Neural progenitor cell (in vitro differentiated cells): ENCODE results near the gene ENTPD5. TPM values are rescaled to one million over a fixed set of nuclear protein-coding genes. Genes with fewer than 3 reads are reported as not detected.
A peak's percentile ranks its signal among the peaks of the same experiment; 100 is the strongest.

ENCODE experiments used
- DNase-seq: peaks from one replicate; pipeline ENCODE4 v3.0.0-alpha.2; 2016; ENCODE audit warnings: low spot score
- H2AFZ ChIP-seq: fragments of 200-600 bp; sonication (generic); replicated peaks from 2 replicates; pipeline ENCODE4 v1.6.1; 2016; ENCODE audit warnings: antibody characterized with exemption
- H3F3A ChIP-seq: fragments of 200-600 bp; sonication (generic); 2 replicates; pipeline ENCODE4 v1.6.1; 2016; ENCODE audit warnings: antibody characterized with exemption, low read depth
- H3K27ac ChIP-seq: fragments of 200-600 bp; sonication (generic); 2 replicates; pipeline ENCODE4 v1.5.1; 2016; ENCODE audit warnings: mild to moderate bottlenecking
- H3K27me3 ChIP-seq: fragments of 200-600 bp; sonication (generic); 2 replicates; pipeline ENCODE4 v1.6.1; 2016; ENCODE audit warnings: mild to moderate bottlenecking, moderate library complexity
- H3K36me3 ChIP-seq: fragments of 200-600 bp; sonication (generic); 2 replicates; pipeline ENCODE4 v1.5.1; 2016
- H3K4me1 ChIP-seq: fragments of 200-600 bp; sonication (generic); 2 replicates; pipeline ENCODE4 v1.6.1; 2016; ENCODE audit warnings: mixed run types
- H3K4me2 ChIP-seq: fragments of 200-600 bp; sonication (generic); 2 replicates; pipeline ENCODE4 v1.6.1; 2016
- H3K4me3 ChIP-seq: fragments of 200-600 bp; sonication (generic); 2 replicates; pipeline ENCODE4 v1.5.1; 2016
- H3K79me2 ChIP-seq: fragments of 200-600 bp; sonication (generic); 2 replicates; pipeline ENCODE4 v1.6.1; 2016; ENCODE audit warnings: low read depth
- H3K9ac ChIP-seq: fragments of 200-600 bp; sonication (generic); 2 replicates; pipeline ENCODE4 v1.6.1; 2016
- H3K9me3 ChIP-seq: fragments of 200-600 bp; sonication (generic); 2 replicates; pipeline ENCODE4 v1.5.1; 2016; ENCODE audit warnings: low read depth
- H4K20me1 ChIP-seq: fragments of 200-600 bp; sonication (generic); 2 replicates; pipeline ENCODE4 v1.6.1; 2016; ENCODE audit warnings: low read depth
- H3K27ac Mint-ChIP-seq: 3 replicates; pipeline ENCODE4 v1.8.0; 2021; ENCODE audit warnings: mixed read lengths
- H3K27me3 Mint-ChIP-seq: 2 replicates; pipeline ENCODE4 v1.8.0; 2022; ENCODE audit warnings: low read depth, mild to moderate bottlenecking, inconsistent platforms, moderate library complexity, mixed read lengths; ENCODE audit not compliant: insufficient read depth
- H3K36me3 Mint-ChIP-seq: 3 replicates; pipeline ENCODE4 v1.8.0; 2021; ENCODE audit warnings: mixed read lengths
- H3K4me1 Mint-ChIP-seq: 3 replicates; pipeline ENCODE4 v1.8.0; 2021; ENCODE audit warnings: mixed read lengths
- H3K4me3 Mint-ChIP-seq: 3 replicates; pipeline ENCODE4 v1.8.0; 2021; ENCODE audit warnings: mild to moderate bottlenecking, moderate library complexity, mixed read lengths
- H3K9me3 Mint-ChIP-seq: 3 replicates; pipeline ENCODE4 v1.8.0; 2020; ENCODE audit warnings: mixed read lengths
- EZH2 ChIP-seq: fragments of 200-600 bp; sonication (generic); IDR thresholded peaks from 2 replicates; pipeline ENCODE4 v1.6.1; 2017; ENCODE audit warnings: antibody characterized with exemption, mild to moderate bottlenecking, moderate library complexity
- EZH2phosphoT487 ChIP-seq: fragments of 200-600 bp; sonication (generic); IDR thresholded peaks from 2 replicates; pipeline ENCODE4 v1.6.1; 2017; ENCODE audit warnings: antibody characterized with exemption
- total RNA-seq: library from RNA; depleted of rRNA; stranded (reverse); fragments of >200 nt; gene quantifications from 2 replicates; pipeline ENCODE4 v1.2.3, GENCODE V29; 2015; ENCODE audit warnings: low replicate concordance
- TF ChIP-seq, protein P1 (sequence below): fragments of 200-600 bp; sonication (generic); IDR thresholded peaks from 2 replicates; pipeline ENCODE4 v1.5.1; 2017; ENCODE audit warnings: antibody characterized with exemption, mild to moderate bottlenecking

The ENTPD5 gene, protein sequence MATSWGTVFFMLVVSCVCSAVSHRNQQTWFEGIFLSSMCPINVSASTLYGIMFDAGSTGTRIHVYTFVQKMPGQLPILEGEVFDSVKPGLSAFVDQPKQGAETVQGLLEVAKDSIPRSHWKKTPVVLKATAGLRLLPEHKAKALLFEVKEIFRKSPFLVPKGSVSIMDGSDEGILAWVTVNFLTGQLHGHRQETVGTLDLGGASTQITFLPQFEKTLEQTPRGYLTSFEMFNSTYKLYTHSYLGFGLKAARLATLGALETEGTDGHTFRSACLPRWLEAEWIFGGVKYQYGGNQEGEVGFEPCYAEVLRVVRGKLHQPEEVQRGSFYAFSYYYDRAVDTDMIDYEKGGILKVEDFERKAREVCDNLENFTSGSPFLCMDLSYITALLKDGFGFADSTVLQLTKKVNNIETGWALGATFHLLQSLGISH
- total RNA-seq = 12.7 and 13.4 TPM in 2 replicates

DNA sequence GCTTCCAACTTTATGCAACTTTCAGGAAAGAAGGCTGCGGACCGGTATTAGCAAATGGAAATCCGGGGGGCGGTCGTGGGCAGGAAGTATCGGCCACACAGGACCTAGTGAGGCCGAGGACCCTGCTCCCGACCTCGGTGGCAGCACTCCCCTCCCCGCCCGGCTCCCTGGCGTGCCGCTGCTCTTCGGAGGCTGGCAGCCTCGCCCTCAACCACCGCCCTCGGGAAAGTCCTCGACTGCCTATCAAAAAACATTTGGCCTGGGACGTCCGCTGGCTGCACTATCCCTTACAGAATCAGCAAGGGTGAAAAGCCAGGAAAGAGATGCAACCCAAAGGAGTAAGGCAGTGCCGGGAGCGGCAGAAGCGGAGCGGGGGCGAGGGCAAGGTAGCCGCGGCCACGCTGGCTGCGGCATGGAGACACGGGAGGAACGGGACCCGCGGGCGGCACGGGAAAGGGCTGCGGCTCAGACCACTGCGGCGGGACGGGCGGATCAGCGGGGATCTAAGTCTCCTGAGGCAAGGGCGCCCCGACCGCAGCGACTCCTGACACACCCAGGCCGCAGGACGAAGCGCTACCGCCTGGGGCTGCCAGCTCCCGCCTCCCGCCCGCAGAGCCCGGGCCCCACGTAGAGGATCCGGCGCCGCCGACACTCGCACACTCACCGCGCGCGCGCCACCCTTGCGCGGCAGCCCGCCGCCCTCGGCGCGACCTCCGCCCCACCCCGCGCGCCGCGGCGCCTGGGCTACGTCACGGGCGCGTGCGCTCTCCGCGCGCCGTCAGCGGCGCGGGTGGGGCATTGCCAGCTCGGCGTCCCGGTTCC, at the start of gene ENTPD5, which contains the start of gene BBOF1:
TSS of gene ENTPD5 (minus strand) at position 703 of the 822 bp plus-strand sequence. CDS start 31,186 bp downstream, outside the sequence.
TSS of gene BBOF1 (plus strand) at position 764 of the 822 bp plus-strand sequence. CDS start 130 bp downstream, outside the sequence.
- Mint-ChIP-seq H3K4me1 (peaks cover 14% of the 10 kb centered on the region), H3K27ac (peak within 1 kb of the TSS; percentile 96), H3K36me3 (no peaks in the 10 kb centered on the region), H3K4me3 (peak within 1 kb of the TSS; percentile 95), H3K27me3 (no peaks in the 10 kb centered on the region), H3K9me3 (no peaks in the 10 kb centered on the region)
- Histone ChIP-seq H3K4me2 (peak within 1 kb of the TSS; percentile 73), H3K9me3 (no peaks in the 10 kb centered on the region), H3K27ac (no peak within 1 kb of the TSS), H3K36me3 (no peaks in the 10 kb centered on the region), H3K4me1 (no peaks in the 10 kb centered on the region), H3F3A (peaks cover 11% of the 10 kb centered on the region), H4K20me1 (no peaks in the 10 kb centered on the region), H3K27me3 (no peaks in the 10 kb centered on the region), H3K9ac (peak within 1 kb of the TSS; percentile 36), H3K79me2 (peaks cover 5% of the 10 kb centered on the region), H3K4me3 (peak within 1 kb of the TSS; percentile 88), H2AFZ (peak within 1 kb of the TSS; percentile 94)
- TF ChIP-seq EZH2phosphoT487 (no peak), EZH2 (peak; percentile 28)
- TF ChIP-seq, protein P1, sequence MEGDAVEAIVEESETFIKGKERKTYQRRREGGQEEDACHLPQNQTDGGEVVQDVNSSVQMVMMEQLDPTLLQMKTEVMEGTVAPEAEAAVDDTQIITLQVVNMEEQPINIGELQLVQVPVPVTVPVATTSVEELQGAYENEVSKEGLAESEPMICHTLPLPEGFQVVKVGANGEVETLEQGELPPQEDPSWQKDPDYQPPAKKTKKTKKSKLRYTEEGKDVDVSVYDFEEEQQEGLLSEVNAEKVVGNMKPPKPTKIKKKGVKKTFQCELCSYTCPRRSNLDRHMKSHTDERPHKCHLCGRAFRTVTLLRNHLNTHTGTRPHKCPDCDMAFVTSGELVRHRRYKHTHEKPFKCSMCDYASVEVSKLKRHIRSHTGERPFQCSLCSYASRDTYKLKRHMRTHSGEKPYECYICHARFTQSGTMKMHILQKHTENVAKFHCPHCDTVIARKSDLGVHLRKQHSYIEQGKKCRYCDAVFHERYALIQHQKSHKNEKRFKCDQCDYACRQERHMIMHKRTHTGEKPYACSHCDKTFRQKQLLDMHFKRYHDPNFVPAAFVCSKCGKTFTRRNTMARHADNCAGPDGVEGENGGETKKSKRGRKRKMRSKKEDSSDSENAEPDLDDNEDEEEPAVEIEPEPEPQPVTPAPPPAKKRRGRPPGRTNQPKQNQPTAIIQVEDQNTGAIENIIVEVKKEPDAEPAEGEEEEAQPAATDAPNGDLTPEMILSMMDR = peak; percentile 8
- peak; percentile 93 for DNase-seq

DNA sequence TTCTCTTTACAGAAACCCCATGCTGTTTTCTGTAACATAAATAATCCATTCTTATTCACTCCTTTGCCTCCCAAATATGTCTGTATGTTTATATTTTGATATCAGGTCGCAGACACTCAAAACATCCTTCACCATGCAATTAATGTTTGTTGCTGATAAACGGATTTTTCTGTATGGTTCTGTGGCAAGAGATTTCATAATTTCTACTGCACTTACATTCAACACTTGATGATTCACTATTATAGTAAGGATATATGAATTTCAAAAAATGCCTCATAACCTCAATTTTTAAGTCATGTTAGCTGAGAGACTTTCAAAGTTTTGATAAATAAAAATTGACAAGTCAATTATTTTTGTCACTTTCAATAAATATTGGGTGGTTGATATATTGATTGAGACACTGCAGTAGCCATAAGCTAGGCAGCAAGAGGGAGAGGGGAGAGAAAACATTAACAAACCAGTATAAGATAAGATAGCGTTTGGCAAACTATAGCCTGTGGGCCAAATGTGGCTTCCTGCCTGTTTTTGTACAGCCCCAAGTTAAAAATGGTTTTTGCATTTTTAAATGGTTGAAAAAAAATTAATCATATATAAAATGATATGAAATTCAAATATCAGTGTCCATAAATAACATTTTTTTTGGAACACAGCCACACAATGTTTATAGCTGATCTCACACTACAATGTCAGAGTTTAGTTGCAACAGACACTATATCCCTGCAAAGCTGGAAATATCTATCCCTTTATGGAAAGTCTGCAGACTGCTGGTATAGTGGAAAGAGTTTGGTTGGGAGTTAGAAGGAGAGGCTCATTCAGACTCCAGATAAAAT, 46.9 kb upstream of the ENTPD5 start:
- Histone ChIP-seq H3K79me2 (no peaks in the 10 kb centered on the region), H3F3A (no peaks in the 10 kb centered on the region), H3K36me3 (peaks cover 22% of the 10 kb centered on the region), H3K4me1 (no peaks in the 10 kb centered on the region), H3K9ac (no peak overlapping the region), H3K27me3 (no peaks in the 10 kb centered on the region), H3K9me3 (no peaks in the 10 kb centered on the region), H3K27ac (no peak overlapping the region), H4K20me1 (no peaks in the 10 kb centered on the region), H2AFZ (no peak overlapping the region), H3K4me3 (no peak overlapping the region), H3K4me2 (no peak overlapping the region)
- no peaks in the 10 kb centered on the region for H3K9me3 Mint-ChIP-seq
- H3K4me3 Mint-ChIP-seq = no peak overlapping the region
- H3K36me3 Mint-ChIP-seq = peaks cover 19% of the 10 kb centered on the region
- no peak overlapping the region for H3K27ac Mint-ChIP-seq
- no peaks in the 10 kb centered on the region for H3K27me3 Mint-ChIP-seq
- TF ChIP-seq, protein P1 = no peak
- TF ChIP-seq EZH2phosphoT487 = no peak
- no peak for TF ChIP-seq EZH2
- no peak for DNase-seq
- H3K4me1 Mint-ChIP-seq = no peaks in the 10 kb centered on the region

DNA sequence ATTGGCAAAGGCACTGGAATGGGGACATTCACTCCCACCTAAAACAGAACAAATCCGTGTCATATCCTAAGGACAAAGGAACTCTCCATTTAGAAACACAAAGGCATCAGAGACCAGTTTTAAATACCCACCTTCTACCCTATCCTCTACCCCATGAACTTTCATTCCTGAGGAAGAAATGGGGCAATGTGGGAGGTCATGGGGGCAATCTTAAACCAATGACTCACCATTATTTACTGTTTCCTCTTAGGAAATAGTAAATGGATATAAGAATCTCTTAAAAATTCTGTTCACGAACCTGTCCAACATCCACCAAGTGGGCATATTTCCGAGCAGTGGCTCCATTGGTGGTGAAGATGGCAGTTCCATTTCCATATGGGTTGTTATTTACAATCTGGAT, 45.8 kb upstream of the ENTPD5 start:
- Mint-ChIP-seq H3K27me3 (no peaks in the 10 kb centered on the region), H3K9me3 (no peaks in the 10 kb centered on the region), H3K4me3 (no peak overlapping the region), H3K27ac (no peak overlapping the region), H3K4me1 (no peaks in the 10 kb centered on the region), H3K36me3 (peaks cover 21% of the 10 kb centered on the region)
- DNase-seq = no peak
- no peaks in the 10 kb centered on the region for H3K27me3 ChIP-seq
- H4K20me1 ChIP-seq = no peaks in the 10 kb centered on the region
- TF ChIP-seq, protein P1 = no peak
- no peak for TF ChIP-seq EZH2
- no peak for TF ChIP-seq EZH2phosphoT487
- H3K4me3 ChIP-seq = no peak overlapping the region
- no peaks in the 10 kb centered on the region for H3K4me1 ChIP-seq
- no peaks in the 10 kb centered on the region for H3F3A ChIP-seq
- H3K9me3 ChIP-seq = no peaks in the 10 kb centered on the region
- H3K27ac ChIP-seq = no peak overlapping the region
- no peak overlapping the region for H3K9ac ChIP-seq
- no peak overlapping the region for H3K4me2 ChIP-seq
- H2AFZ ChIP-seq = no peak overlapping the region
- no peaks in the 10 kb centered on the region for H3K79me2 ChIP-seq
- peaks cover 28% of the 10 kb centered on the region for H3K36me3 ChIP-seq
